GM19463 (cell line): ENCODE results near the gene KRTAP5-2.

ENCODE experiments used
- ATAC-seq: cut with Tn5 transposase; IDR thresholded peaks from one replicate; pipeline ENCODE4 v1.9.1; 2021; ENCODE audit warnings: mild to moderate bottlenecking, moderate library complexity; ENCODE audit not compliant: unreplicated experiment

Gene KRTAP5-2

DNA sequence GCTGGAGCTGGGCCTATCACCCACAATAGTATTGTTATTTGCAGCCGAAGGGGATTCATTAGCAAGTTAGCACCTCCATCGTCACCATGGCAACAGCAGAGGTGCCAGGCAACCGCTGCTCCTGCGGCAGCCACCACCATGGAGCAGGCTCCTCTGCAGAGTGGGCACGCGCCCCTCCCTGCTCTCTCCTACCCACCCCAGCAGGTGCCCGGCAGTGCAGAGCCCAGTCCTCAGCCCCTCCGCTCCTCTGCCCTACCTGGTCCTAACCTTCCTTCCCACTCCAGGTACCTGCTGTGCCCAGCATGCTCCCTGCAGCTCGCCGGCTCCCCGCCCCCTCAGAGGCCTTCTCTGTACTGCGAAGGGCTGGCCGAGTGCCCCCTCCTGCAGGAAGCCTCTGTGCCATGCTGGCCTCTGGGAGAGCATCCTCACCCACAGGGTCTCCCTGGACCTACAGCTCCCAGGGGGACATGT lies 29.6 kb downstream of the KRTAP5-2 start:
- no peak for ATAC-seq

DNA sequence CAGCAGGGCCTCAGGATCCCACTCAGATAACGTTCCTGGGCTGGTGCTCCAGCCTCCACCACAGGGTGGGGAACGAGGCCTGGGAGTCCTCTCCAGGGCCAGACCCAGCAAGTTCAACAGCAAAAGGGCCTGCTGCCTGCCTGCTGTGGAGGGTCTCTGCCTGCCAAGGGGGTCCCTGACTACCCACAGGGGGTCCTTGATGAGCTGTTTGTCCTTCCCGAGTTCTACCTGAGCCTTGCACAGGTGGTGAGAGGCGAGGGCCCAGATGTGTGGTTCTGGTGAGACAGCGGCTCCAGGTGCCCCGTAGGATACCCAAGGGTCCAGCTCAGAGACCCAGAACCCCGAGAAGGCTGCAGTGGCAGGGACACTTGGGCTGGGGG lies 30.4 kb downstream of the KRTAP5-2 start:
- ATAC-seq = no peak

DNA sequence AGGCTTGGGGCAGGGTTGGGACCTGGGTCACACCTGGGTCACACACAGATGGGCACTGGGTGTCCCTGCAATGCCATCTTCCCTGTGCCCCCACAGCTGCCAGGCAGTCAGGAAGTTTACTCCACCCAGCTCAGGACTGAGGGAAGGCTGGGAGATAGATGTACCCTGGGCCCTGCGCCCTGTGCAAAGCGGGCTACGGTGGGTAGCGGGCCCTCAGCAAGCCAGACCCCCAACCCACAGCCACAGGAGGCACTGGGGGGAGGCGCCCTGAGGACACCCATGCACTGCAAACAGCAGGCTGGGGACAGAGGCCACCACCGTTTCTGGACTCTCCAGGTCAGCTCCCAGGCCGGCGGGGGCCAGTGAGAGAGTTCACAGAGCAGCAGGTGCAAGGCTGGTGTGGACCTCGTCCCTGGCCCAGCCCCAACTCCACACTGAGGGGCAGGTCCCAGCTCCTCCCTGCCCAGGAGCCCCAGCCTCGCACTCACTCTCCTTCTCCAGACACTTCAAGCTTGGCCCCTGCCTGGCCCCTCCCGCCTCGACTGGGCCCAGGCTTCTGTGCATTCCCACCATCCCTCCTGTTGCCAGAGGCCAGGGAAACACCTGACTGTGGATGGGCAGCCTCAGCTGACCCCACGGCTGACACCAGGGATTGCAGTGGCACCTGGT lies 30.9 kb downstream of the KRTAP5-2 start:
- ATAC-seq = no peak

DNA sequence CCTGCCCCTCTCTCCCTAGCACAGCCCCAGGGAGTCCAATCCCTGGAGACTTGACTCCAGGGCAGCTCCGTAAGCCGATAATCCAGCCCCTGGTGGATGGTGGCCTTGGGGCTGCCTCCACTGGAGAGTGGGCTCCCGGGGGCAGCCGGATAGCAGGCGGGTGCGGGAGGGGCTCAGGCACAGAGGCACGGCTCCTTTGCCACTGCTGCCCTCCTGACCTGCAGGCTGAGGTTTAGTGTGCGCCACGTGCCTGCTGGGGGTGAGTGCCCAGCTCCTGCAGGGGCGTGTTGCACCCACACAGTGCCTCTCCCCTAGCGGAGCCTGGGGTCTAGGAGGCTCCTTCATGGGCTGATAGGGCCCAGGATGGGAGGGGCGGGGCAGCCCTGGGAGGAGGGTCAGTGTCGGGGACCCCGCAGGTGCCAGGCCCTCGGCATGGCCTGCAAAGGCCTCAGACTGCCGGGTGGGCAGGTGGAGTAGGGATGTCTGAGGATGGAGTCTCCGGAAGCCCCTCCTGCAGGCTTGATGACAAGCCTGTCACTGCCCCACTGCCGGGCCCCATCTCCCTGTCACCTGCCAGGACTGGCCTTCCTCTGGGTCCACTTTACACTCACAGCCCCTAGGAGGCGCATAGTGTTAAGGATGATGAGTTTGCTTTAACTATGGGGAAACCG lies 31.6 kb downstream of the KRTAP5-2 start:
- no peak for ATAC-seq

GRCh38 chr11:1565904-1566247 lies 32.2 kb downstream of the KRTAP5-2 start:
- ATAC-seq = no peak

DNA sequence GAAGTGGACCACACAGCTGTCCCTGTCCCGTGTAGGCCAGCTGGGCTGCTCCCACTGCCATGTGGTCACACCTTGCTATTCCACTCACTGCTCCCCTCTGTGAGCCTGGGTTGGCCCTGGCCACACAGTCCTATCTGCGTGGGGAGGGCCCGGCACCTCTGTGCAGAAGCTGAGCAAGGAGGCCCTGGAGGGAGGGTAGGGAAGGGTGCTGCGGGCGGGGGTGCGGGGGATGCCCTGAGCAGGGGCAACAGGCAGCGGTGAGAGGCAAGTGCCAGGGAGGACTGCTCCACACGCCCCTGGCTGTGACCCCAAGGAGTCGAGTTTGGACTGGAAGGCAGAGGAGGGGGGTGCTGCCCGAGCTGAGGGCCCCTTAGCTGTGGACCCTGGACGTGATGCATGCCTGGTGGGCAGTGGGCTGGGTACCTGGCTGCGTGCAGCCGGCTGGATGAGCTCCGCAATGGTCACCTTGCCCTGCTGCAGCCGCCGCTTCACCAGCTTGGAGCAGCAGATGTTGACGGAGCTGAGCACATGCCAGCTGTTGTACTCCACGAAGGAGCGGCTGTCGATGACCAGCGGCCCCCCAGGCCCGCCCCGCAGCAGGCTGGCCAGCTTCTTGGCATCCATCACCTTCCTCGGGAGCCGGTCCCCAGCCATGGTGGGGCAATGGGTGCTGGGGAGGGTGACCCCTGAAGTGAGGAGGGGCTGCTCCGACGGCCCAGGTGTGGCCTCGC lies 32.8 kb downstream of the KRTAP5-2 start:
- no peak for ATAC-seq

DNA sequence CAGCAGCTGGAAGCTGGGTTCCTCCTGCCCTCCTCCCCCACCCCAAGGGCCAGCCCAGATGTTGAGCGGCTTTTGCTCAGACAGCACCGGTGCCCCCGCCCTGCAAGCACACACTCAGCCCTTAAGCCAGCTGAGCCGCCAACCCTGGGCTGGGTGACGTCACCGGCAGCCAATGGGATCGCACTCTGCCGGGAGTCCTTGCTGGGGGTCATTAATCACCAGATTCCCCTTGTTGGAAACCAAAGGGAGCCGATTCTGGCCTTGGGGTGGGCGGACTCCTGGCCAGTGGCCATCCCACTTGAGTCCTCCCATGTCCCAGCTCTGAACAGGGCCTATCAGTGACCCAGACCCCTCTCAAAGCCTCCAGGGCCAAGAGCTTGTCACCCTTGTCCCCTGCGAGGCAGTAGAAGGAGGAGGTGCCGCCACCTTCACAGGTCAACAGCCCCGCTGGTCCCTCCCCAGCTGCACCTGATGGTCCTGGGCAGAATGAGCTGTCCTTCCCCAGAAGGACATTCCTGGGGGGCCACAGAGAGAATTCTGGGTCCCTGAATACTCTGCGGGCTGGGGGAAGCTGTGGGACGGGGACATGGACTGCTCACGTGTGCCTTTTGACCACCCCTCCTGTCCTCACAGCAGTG lies 33.4 kb downstream of the KRTAP5-2 start:
- no peak for ATAC-seq

- ATAC-seq = no peak
Observed at GRCh38 chr11:1563697-1564534, 34.2 kb downstream of the KRTAP5-2 start.

GRCh38 chr11:1563149-1563638 lies 34.9 kb downstream of the KRTAP5-2 start:
- no peak for ATAC-seq

- no peak for ATAC-seq
Observed at GRCh38 chr11:1562469-1563148, 35.5 kb downstream of the KRTAP5-2 start.

- ATAC-seq = no peak
Observed at GRCh38 chr11:1561955-1562354, 36.1 kb downstream of the KRTAP5-2 start.

DNA sequence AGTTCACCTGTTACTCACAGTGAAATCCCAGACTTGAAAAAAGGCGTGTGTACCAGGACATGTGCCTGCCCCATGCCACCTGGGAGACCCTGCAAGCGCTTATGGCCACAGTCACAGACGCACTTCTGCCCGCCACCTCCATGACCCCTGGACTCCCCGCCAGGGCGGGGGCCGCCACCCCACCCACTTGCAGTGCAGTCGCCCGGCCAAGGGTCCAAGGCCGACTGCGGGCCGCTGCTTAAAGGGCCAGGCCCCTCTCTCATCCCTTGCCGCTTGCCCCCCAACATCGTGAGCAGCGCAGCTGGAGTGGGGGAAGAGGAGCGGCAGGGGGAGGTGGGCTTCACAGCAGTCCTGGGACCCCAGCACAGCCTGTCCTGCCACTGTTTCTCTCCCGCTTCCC lies 36.8 kb downstream of the KRTAP5-2 start:
- no peak for ATAC-seq

DNA sequence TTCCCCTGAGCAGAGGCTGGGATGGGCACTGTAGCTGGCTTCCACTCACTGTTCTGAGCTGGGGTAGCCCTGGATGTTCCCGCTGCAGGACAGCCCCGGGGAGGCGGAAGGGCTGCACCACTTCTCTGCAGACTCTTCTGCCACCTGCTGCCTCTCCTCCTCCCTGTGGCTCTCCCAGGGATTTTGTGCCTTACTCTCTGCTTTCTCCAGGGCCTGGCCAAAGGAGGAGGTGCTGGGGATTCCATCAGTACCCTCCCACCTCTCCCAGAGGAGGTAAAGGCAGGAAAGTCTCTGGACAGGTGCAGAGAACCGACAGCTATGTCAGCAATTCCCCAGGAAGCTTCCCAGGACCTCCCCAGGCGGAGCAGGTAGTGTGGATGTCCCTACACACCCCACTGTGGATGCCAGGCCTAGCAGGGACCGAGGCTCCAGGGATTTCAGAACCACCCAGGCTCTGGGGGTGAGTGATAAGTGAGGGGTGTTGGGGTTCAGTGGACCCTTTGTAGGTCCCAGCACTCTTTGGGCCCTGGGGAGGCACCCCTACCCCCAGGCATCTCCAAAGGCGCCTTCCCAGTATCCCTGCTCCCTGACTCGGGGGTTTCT lies 37.3 kb downstream of the KRTAP5-2 start:
- no peak for ATAC-seq

GRCh38 chr11:1560002-1560648 lies 38.0 kb downstream of the KRTAP5-2 start:
- no peak for ATAC-seq

DNA sequence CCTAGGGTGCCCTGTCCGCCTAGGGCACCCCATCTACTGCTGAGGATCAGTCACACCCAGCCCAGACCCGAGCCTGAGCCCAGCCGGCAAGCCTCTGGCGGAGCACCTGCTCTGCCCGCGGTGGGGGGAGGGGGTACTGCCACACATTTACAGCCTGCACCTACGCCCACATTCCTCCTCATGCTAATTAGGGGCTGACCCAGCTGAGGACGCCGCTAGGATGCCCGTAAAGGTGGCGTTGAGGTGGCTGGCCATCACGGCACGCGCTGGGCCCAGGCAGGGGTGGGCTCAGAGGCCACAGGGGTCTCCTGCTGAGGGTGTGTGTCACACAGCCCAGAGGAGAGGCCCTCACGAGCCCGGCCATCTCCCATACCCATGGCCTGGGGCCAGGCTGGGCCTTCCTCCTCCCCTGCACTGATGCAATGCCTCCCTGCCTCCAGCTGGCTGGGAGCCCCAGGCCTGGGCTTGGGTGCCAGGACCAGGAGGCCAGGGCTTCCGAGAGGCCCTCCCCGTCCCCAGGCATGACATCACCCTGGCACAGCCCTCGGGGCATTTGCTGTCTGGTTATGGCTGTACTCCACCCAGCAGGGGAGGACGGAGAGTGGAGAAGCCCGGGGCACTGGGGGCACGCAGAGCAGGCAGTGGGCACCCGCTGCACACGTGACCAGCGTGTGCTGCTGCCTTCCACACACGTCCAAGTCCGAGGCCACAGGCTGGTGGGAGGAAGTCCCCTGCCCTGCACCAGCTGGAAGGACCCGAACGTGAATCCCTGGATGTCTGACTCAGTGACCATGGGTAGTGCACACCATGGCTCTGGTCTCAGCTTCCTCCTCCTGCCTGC lies 38.8 kb downstream of the KRTAP5-2 start:
- no peak for ATAC-seq

GRCh38 chr11:1558775-1559110 lies 39.4 kb downstream of the KRTAP5-2 start:
- ATAC-seq = no peak

GRCh38 chr11:1557904-1558774 lies 40.0 kb downstream of the KRTAP5-2 start:
- no peak for ATAC-seq
